ENCODE results near the gene ATG16L1.

The ATG16L1 gene

GRCh38 chr2:233281992-233282603 lies 30.6 kb downstream of the ATG16L1 start:
- TF ChIP-seq CTCF (IDR thresholded peaks at IDR 0.05; ENCODE audit: low read depth, low read length, missing control alignments): no peak
- DNase-seq (ENCODE audit: low read depth): no peak

GRCh38 chr2:233285921-233286320 lies 34.4 kb downstream of the ATG16L1 start:
- no peak for DNase-seq (ENCODE audit: low read depth)
- no peak overlapping the region for H3K4me3 ChIP-seq (ENCODE audit: low read depth, low read length)
- TF ChIP-seq CTCF (IDR thresholded peaks at IDR 0.05; ENCODE audit: low read depth, low read length, missing control alignments): no peak

More at GRCh38 chr2:233281992-233282603, 30.6 kb downstream of the ATG16L1 start:
- no peak overlapping the region for H3K4me3 ChIP-seq (ENCODE audit: low read depth, low read length)

- TF ChIP-seq CTCF (IDR thresholded peaks at IDR 0.05; ENCODE audit: low read depth, low read length, missing control alignments): no peak
- no peak overlapping the region for H3K4me3 ChIP-seq (ENCODE audit: low read depth, low read length)
- DNase-seq (ENCODE audit: low read depth): no peak
Observed at GRCh38 chr2:233287871-233288270, 36.4 kb downstream of the ATG16L1 start.

- no peak overlapping the region for H3K4me3 ChIP-seq (ENCODE audit: low read depth, low read length)
- DNase-seq (ENCODE audit: low read depth): no peak
- no peak for TF ChIP-seq CTCF (IDR thresholded peaks at IDR 0.05; ENCODE audit: low read depth, low read length, missing control alignments)
Observed at GRCh38 chr2:233288663-233289062, 37.2 kb downstream of the ATG16L1 start.

- TF ChIP-seq CTCF (IDR thresholded peaks at IDR 0.05; ENCODE audit: low read depth, low read length, missing control alignments): no peak
- H3K4me3 ChIP-seq (ENCODE audit: low read depth, low read length): no peak overlapping the region
- no peak for DNase-seq (ENCODE audit: low read depth)
Observed at GRCh38 chr2:233289648-233290047, 38.2 kb downstream of the ATG16L1 start.

- TF ChIP-seq CTCF (IDR thresholded peaks at IDR 0.05; ENCODE audit: low read depth, low read length, missing control alignments): no peak
- H3K4me3 ChIP-seq (ENCODE audit: low read depth, low read length): no peak overlapping the region
- no peak for DNase-seq (ENCODE audit: low read depth)
Observed at GRCh38 chr2:233290051-233290845, 38.8 kb downstream of the ATG16L1 start.
